NCI-H82 (cell line): ENCODE data around the gene DPM3.
A peak's percentile ranks its signal among the peaks of the same experiment; 100 is the strongest.

ENCODE experiments used
- DNase-seq: peaks from one replicate; lab custom pipeline; 2025; lab: John Stamatoyannopoulos, UW

The DPM3 gene

DNA sequence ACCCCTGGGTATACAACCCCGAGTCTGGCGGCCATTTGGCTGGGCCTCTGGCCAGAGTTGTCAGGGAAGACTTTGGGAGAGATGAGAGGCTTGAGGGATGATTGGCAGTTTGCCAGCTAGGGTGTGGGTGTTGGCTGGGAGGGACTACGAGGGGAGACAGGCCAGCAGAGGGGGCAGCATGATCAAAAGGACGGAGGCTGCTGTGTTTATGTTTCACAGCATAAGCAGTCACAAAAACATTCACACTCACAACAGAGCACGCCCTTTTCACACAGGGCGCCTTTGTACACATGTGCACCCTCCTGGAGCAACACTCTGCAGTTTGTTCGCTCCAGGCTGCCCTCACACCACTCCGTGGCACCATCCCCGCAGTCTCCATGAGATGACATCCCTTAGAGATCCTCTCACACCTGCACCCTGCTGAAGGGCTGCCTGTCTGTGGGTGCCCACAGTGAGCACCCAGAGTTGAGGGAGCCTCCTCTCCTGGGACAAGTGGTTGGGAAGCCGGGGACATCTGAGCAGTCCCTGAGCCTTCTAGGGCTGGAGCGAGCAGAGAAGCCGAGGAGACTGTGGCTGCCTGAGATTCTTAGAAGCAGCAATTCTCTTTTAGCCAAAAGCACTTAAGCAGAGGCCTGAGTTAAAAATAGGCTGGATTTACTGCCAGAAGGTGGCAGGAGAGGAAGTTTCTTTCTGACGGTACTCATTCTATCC is 46.3 kb downstream of the DPM3 start:
- peak; percentile 97 for DNase-seq

DNA sequence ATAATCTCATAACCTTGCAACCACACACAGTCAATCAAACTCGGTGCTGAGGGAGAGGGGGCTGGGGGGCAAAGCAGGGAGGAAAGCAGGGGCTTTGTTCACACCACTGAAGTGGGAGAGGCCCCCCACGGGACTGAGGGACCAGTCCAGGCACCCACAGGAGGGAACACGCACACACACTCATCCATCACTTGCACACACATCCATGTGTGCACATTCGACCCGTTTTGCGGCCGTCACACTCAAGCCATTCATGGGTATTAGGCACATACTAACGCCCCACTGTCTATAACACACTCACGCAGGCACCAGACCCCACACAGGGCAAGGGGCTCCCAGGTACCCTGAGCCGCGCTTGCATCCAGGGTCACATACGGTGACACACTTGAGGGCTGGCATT is 47.7 kb downstream of the DPM3 start:
- DNase-seq = no peak

DNA sequence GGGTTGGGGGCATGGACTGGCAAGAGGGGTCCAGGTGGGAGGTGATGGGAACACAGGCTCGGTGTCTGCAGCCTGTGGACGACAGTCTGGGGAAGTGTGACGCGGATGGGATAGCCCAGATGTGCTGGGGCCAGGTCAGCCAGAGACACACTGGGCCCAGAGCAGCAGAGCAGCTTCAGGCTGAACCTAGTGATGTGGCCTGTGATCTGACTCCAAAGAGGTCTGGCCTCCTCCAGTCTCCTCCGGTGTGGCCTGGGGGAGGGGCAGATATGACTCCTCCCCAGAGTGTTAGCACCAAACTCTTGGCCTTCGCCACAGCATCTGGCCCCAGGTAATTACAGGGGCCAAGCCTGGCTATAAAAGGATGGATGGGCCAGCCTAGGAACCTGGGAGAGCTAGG is 48.2 kb downstream of the DPM3 start:
- no peak for DNase-seq

DNA sequence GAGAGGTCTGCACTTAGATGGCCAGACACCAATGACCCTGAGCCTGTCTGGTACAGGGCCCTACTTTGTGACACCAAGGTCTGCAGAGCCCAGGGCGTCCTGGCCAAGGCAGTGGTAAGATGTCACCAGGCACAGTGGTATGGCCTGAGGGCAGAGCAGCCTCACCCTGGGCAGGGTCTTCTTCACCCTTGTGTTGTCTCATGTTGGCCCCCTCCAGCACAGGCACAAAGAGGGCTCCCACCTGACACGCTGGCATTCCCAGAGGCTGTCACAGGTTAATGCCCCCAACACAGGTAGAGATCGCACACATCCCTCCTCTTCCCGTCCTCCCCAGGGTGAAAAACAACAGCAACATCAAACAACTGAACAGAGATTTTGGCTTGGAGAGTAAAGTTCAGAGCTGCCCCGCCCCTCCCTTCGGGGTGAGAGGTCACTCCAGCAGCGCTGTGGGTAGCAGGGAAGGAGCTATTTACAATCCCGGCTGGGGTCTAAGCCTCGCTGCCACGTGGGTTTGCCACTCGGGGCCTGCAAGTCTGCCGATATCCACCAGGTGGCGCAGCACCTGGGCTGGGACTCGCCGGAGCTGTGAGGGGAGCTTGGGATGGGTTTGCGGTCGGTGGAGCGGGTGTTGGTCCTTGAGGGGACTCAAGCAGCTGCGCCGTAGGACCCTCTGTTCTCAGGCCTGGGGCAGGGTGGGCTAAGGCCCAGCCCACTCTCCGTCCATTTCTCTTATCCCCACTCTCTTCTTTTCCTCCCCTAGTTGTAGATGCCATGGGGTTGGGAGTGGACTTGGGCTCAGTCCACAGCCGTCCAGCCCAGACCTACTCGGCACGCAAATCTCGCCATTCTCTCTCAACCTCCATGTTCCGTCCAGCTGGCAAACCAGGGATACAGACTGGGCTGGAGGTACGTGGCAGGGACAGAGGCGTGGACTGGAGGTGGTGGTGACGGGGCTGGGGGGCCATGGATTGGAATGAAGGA is 49.0 kb downstream of the DPM3 start:
- DNase-seq = peak; percentile 96
